G401 (cell line): ENCODE results near the gene HDLBP. TPM values are rescaled to one million over a fixed set of nuclear protein-coding genes. Genes with fewer than 3 reads are reported as not detected.

ENCODE experiments used
- DNase-seq: peaks from one replicate; pipeline ENCODE4 v3.0.0-alpha.2; 2015; ENCODE audit warnings: low spot score
- in situ Hi-C: cut with HindIII; loops from 2 replicates; pipeline ENCODE4 v1.10.0; 2016; ENCODE audit warnings: low sequenced_read_pairs, mixed read lengths
- total RNA-seq: library from RNA; depleted of rRNA; stranded (reverse); fragments of >200 nt; shearing (Covaris generic); gene quantifications from 2 replicates; pipeline ENCODE4 v1.2.3, GENCODE V29; 2014

HDLBP gene
- total RNA-seq, 1 experiment from 2014 or later: 442 TPM

- DNase-seq: no peak
- in situ Hi-C loops: no loop called here
These were observed 75.8 kb downstream of the HDLBP start for GRCh38 chr2:241239552-241240202.

GRCh38 chr2:241238693-241239198 is 76.7 kb downstream of the HDLBP start:
- DNase-seq: no peak
- in situ Hi-C loops: no loop called here

- no peak for DNase-seq
These were observed 77.5 kb downstream of the HDLBP start for GRCh38 chr2:241237949-241238371.

GRCh38 chr2:241237047-241237446 is 78.4 kb downstream of the HDLBP start:
- in situ Hi-C loops: no loop called here
- no peak for DNase-seq

More at GRCh38 chr2:241237949-241238371, 77.5 kb downstream of the HDLBP start:
- in situ Hi-C loops: no loop called here

GRCh38 chr2:241235859-241236593 is 79.4 kb downstream of the HDLBP start:
- no peak for DNase-seq
- in situ Hi-C loops: no loop called here

GRCh38 chr2:241234962-241235740 is 80.3 kb downstream of the HDLBP start:
- in situ Hi-C loops: no loop called here
- no peak for DNase-seq

GRCh38 chr2:241234066-241234790 is 81.2 kb downstream of the HDLBP start:
- DNase-seq: no peak
- in situ Hi-C loops: no loop called here

- in situ Hi-C loops: no loop called here
These were observed 82.5 kb downstream of the HDLBP start for GRCh38 chr2:241232736-241233575.

GRCh38 chr2:241230435-241230834 is 85.0 kb downstream of the HDLBP start:
- peak; percentile 81 for DNase-seq
- in situ Hi-C loops: no loop called here

More at GRCh38 chr2:241232736-241233575, 82.5 kb downstream of the HDLBP start:
- DNase-seq: no peak

- in situ Hi-C loops: no loop called here
These were observed 85.7 kb downstream of the HDLBP start for GRCh38 chr2:241229563-241230401.

GRCh38 chr2:241228860-241229516 is 86.5 kb downstream of the HDLBP start:
- no peak for DNase-seq
- in situ Hi-C loops: no loop called here

More at GRCh38 chr2:241229563-241230401, 85.7 kb downstream of the HDLBP start:
- no peak for DNase-seq

GRCh38 chr2:241228081-241228859 is 87.2 kb downstream of the HDLBP start:
- in situ Hi-C loops: no loop called here
- no peak for DNase-seq

- in situ Hi-C loops: no loop called here
- no peak for DNase-seq
These were observed 87.9 kb downstream of the HDLBP start for GRCh38 chr2:241227594-241227993.

GRCh38 chr2:241226723-241227572 is 88.5 kb downstream of the HDLBP start:
- DNase-seq: no peak

GRCh38 chr2:241225983-241226382 is 89.5 kb downstream of the HDLBP start:
- DNase-seq: no peak
- in situ Hi-C loops: no loop called here

More at GRCh38 chr2:241226723-241227572, 88.5 kb downstream of the HDLBP start:
- in situ Hi-C loops: no loop called here
